HG03354 (cell line): ENCODE results near the gene PSME3IP1.
A peak's percentile ranks its signal among the peaks of the same experiment; 100 is the strongest.

Experiments
- ATAC-seq: cut with Tn5 transposase; IDR thresholded peaks from one replicate; pipeline ENCODE4 v1.9.1; 2021; ENCODE audit warnings: mild to moderate bottlenecking; ENCODE audit not compliant: unreplicated experiment, poor library complexity, severe bottlenecking

Gene PSME3IP1, protein sequence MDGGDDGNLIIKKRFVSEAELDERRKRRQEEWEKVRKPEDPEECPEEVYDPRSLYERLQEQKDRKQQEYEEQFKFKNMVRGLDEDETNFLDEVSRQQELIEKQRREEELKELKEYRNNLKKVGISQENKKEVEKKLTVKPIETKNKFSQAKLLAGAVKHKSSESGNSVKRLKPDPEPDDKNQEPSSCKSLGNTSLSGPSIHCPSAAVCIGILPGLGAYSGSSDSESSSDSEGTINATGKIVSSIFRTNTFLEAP

DNA sequence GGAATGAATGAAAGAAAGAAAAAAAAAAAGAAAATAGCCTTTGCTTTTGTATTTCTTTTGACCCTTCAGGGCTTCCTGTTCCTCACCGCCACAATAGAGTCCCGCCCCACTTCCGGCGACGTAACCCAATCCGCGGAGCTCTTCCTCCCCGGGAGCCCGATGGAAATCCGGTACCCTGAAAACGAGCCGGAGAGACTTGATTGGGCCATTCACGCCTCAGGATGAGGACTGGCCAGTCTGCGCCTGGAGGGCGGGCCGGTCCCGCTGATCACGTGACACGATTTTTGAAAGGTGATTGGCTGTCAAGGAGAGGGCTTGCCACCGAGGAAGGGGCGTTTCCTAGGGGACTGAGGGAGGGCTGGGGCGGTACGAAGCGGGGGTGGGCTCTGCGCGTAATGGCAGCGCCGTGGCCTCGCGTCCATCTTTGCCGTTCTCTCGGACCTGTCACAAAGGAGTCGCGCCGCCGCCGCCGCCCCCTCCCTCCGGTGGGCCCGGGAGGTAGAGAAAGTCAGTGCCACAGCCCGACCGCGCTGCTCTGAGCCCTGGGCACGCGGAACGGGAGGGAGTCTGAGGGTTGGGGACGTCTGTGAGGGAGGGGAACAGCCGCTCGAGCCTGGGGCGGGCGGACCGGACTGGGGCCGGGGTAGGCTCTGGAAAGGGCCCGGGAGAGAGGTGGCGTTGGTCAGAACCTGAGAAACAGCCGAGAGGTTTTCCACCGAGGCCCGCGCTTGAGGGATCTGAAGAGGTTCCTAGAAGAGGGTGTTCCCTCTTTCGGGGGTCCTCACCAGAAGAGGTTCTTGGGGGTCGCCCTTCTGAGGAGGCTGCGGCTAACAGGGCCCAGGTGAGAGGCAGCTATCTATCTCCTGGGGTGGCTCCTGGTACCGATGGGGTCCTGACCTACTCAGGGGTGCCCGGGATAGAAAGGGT is at the start of gene PSME3IP1, which contains the start of gene RSPRY1:
Gene PSME3IP1, minus strand, starts transcription at position 95 of the 927 bp plus-strand sequence. CDS start 12,185 bp downstream, outside the sequence.
Gene RSPRY1, plus strand, starts transcription at position 385 of the 927 bp plus-strand sequence. CDS start 18,330 bp downstream, outside the sequence.
- peak; percentile 90 for ATAC-seq

DNA sequence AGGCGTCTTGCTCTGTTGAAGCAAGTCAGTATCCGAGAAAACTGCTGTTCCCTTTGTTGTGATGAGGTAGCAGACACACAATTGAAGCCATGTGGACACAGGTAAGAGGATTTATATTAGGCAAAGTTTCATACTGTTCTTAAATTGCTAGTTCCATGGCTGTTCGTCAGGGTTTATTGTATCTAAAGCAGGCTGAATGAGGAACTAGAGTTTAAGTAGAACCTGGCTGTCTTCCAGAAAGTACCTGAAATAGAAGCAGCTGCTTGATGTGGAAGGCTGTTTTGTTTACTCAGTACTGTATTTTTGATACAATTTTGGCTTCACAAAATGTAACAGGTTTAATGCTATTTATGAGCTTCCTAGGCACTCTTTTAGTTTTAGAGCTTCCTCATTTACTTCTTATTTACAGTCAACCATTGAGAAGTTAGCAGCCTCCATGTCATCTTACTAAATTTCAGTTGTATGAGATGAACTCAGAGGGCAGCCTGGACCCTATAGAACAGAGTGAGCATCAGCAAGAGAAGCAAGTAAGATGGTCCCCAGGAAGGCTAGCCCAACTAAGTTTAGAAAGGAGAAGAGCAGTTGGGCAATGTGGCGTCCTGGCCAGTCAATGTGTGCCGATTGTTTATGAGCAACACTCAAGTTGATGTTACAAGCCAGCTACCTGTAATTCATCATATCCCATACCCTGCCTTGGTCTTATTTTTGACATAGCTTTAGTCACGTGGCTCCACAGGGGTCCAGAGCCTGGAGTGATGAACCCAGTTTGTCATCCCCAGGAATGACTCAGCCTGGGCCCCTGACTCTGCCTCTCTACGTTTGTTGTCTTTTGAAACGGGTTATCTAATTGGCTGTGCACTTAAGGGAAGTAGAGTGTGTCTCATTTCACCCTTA is 49.5 kb upstream of the PSME3IP1 start:
- no peak for ATAC-seq

DNA sequence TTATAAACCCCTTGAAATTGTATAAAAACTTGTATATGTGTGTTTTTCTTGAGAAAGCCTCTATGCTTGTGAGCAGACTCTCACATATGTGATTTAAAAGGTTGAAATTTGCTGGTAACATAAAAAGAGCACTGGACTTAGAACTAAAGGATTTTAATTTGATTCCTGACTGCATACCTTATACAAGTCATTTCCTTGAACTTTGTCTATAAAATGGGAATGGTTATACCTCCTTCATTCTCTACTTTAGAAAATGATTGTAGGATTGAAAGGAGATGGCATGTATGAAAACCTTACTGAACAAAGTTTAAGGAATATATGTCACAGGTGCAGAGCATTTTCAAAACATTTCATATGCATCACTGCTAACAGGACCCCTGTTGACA is 48.9 kb upstream of the PSME3IP1 start:
- ATAC-seq: no peak

- ATAC-seq: no peak
These were observed 48.3 kb upstream of the PSME3IP1 start for GRCh38 chr16:57233944-57234706.

DNA sequence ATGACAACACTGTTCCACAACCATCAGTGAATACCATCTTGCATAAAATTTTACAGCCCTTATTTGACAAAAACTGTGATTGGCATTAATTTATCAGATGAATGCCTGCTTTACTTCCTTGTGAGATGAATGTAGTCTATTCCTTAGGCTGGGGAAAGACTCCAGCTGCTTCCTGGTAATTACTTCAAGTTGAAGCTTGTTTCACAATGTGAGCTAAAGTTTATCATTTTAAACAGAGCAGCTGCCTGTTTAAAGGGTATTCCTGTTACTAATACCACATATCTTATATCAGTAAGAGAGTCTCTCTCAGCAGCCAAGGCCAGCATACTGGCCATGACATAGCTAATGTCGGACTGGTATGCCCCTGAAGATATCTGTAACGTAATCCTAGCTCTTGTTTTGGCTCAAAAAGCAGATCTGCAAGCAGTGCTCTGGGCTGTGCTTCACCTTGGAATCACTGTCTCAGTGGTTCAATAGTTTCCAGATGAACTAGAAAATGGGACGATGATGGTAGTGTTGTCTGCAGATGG is 46.0 kb upstream of the PSME3IP1 start:
- ATAC-seq: no peak

GRCh38 chr16:57229079-57229478 is 43.2 kb upstream of the PSME3IP1 start:
- no peak for ATAC-seq

DNA sequence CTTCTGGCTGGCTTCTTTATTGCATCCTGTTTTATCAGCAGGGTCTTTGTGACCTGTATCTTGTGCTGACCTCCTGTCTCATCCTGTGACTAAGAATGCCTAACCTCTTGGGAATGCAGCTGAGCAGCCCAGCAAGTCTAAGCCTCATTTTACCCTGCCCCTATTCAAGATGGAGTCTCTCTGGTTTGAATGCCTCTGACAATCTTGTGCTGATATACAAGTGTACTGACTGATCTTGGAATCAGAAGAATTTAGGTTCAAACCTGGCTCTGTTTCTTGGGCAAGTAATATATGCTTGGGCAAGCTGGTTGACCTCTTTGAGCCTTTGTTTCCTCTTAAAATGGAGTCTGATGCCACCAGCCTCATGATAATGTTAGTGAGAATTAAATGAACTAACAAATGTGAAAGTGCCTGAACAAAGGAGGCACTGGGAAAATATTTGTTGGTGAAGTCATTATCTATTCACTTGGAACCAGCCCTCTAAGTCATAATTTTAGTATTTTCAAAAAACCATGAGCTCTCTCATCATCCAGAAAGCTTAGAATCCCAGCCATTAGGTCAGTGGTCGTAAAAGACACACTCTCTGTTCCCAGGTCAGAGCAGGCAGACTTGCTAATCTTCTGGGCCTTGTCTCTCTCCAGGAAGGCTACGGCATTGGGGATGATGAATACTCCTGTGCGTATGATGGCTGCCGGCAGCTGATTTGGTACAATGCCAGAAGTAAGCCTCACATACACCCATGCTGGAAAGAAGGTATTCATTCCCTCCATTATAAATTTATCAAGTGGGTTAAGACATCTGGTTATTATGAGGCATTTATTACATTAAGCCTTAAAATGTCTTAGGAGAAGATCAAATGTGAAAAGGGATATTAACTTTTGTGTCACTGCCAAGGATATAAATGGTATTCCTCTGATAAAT is 41.1 kb upstream of the PSME3IP1 start:
- no peak for ATAC-seq

- no peak for ATAC-seq
These were observed 40.1 kb upstream of the PSME3IP1 start for GRCh38 chr16:57225978-57226377.

GRCh38 chr16:57224651-57225335 is 39.0 kb upstream of the PSME3IP1 start:
- no peak for ATAC-seq

- ATAC-seq: no peak
These were observed 37.2 kb upstream of the PSME3IP1 start for GRCh38 chr16:57223057-57223456.

DNA sequence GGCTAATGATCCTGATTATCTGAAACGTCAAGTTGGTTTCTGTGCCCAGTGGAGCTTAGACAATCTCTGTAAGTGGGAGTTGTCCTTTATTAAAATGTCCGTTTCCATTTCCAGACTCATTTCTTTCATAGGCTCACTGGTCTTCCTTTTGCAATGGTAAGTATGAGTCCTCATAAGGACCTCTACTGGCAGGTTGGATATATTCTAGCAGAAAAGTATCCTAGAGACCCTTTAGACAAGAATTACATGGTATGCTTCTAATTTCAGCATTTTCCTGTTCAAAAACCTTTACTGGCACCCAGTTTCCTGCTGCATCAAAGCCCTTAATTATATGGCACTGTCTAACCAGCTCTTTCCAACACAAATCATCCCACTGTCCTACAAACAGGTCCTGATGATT is 31.1 kb upstream of the PSME3IP1 start:
- ATAC-seq: no peak

GRCh38 chr16:57213462-57213861 is 27.6 kb upstream of the PSME3IP1 start:
- ATAC-seq: no peak

DNA sequence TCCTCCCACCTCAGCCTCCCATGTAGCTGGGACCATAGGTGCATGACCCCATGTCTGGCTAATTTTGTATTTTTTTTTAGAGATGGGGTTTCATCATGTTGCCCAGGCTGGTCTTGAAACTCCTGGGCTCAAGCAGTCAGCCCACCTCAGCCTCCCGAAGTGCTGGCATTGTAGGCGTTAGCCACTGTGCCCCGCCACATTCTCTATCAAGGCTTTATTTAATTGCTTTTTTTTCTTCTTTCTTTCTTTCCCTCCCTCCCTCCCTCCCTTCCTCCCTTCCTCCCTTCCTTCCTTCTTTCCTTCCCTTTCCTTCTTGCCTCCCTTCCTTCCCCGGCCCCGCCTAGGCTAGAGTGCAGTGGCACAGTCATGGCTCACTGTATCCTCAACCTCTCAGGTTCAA is 23.9 kb upstream of the PSME3IP1 start:
- ATAC-seq: no peak

- ATAC-seq: no peak
These were observed 23.1 kb upstream of the PSME3IP1 start for GRCh38 chr16:57208926-57209325.

GRCh38 chr16:57204675-57205074 is 18.8 kb upstream of the PSME3IP1 start:
- ATAC-seq: no peak

- no peak for ATAC-seq
These were observed 17.6 kb upstream of the PSME3IP1 start for GRCh38 chr16:57203451-57203850.

DNA sequence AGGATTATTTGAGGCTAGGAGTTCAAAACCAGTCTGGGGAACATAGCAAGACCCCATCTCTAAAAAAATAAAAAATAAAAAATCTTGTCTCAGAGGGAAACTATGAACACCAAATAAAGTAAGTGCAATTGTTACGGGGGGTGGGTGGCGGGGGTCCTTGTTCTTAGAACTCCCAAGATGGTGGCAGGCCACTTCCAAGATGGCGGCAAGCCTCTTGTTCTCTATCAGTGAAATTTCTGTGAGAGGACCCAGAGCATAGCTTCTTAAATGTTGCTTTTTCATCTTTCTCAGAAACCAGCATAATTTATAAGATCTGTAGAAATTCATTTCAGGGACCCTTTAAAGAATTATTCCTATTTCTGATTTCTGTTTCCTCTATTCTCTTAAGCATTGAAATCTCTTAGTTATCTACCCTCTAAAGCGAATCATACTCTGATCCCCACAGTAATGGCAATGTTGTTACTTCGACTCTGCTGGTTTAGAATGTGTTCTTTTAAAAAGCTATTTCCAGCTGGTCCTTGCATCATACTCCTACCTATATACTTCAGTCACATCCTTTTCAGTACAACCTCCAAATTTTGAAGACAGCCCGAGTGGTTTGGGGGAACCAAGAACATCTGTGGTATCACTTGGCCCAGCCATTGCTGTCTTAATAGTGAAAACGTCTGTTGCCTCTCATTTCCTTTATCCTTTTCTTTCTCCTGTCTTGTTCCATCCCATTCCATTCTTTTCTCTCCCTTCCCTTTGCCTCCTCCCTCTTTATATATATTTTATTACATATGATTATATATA is 16.5 kb upstream of the PSME3IP1 start:
- ATAC-seq: no peak
